ENCODE results near the gene B3GNT9. TPM values are rescaled to one million over a fixed set of nuclear protein-coding genes. Genes with fewer than 3 reads are reported as not detected.

B3GNT9 gene
- total and polyA plus RNA-seq, 3 experiments from 2014 or later, result 2.4 to 5.0 (median 2.7) TPM

GRCh38 chr16:67165121-67166078 is 14.6 kb upstream of the B3GNT9 start:
- Histone ChIP-seq H3K4me1 (ENCODE audit: insufficient read depth, low read length) (peaks cover 56% of the 10 kb centered on the region), H3K27me3 (ENCODE audit: insufficient read depth, low read length, poor library complexity, severe bottlenecking) (peaks cover 73% of the 10 kb centered on the region), H3K4me3 (ENCODE audit: low read length) (no peak overlapping the region), H3K9me3 (ENCODE audit: low read length) (no peaks in the 10 kb centered on the region), H3K27ac (ENCODE audit: low read depth, low read length) (no peak overlapping the region), H3K36me3 (ENCODE audit: insufficient read depth, low read length) (no peaks in the 10 kb centered on the region)
- Mint-ChIP-seq H3K4me1 (peaks cover 25 to 63% (median 31%) of the 10 kb centered on the region in 3 donors), H3K4me3 (peak overlapping the region in 4 of 7 donors; percentile 28 to 81 (median 46)), H3K9me3 (peaks cover 0 to 2% (median 0%) of the 10 kb centered on the region in 5 donors), H3K27me3 (peaks cover 59 to 66% of the 10 kb centered on the region in 2 donors), H3K27ac (no peak overlapping the region), H3K36me3 (no peaks in the 10 kb centered on the region)
- CTCF ChIA-PET, result interaction anchor here (3.4 to 17.6 kb wide), 3 partner anchors 10 to 20 kb away, joined by 22 to 205 read pairs (median 80); partner anchors contain the start of genes B3GNT9, EXOC3L1 and MATCAP1
- POLR2A ChIA-PET, result interaction anchor here (1.0 kb wide), 1 partner anchor 10 kb away, joined by 4 read pairs; no protein-coding TSS in a partner anchor
- DNase-seq, result no peak

- H3K27ac Mint-ChIP-seq, result peak within 1 kb of the TSS in 2 of 8 donors; percentile 48 to 53
- peaks cover 0 to 2% (median 0%) of the 10 kb centered on the region in 5 donors for H3K9me3 Mint-ChIP-seq
- peaks cover 0 to 4% (median 0%) of the 10 kb centered on the region in 3 donors for H3K36me3 Mint-ChIP-seq
- CTCF ChIA-PET, result interaction anchor here (3.4 to 17.6 kb wide), 3 partner anchors 10 to 21 kb away, joined by 22 to 205 read pairs (median 80); partner anchors contain the start of genes B3GNT9, EXOC3L1 and MATCAP1
- H3K27me3 Mint-ChIP-seq, result peaks cover 58 to 60% of the 10 kb centered on the region in 2 donors
- Histone ChIP-seq H3K27me3 (ENCODE audit: insufficient read depth, low read length, poor library complexity, severe bottlenecking) (peaks cover 67% of the 10 kb centered on the region), H3K36me3 (ENCODE audit: insufficient read depth, low read length) (no peaks in the 10 kb centered on the region), H3K4me3 (ENCODE audit: low read length) (peak within 1 kb of the TSS; percentile 32), H3K27ac (ENCODE audit: low read depth, low read length) (peak within 1 kb of the TSS; percentile 24), H3K9me3 (ENCODE audit: low read length) (no peaks in the 10 kb centered on the region), H3K4me1 (ENCODE audit: insufficient read depth, low read length) (peaks cover 54% of the 10 kb centered on the region)
- peak within 1 kb of the TSS; percentile 50 to 81 (median 64) for H3K4me3 Mint-ChIP-seq
- POLR2A ChIA-PET, result interaction anchor here (1.0 kb wide), 1 partner anchor 10 kb away, joined by 4 read pairs; no protein-coding TSS in a partner anchor
- peaks cover 21 to 61% (median 25%) of the 10 kb centered on the region in 3 donors for H3K4me1 Mint-ChIP-seq
- no peak for DNase-seq
Measured at GRCh38 chr16:67164599-67165061, 13.8 kb upstream of the B3GNT9 start, which contains the start of gene HSF4. Gene HSF4, plus strand, starts transcription at chr16:67164745. Its CDS starts 67 bp downstream, at chr16:67164812.

GRCh38 chr16:67163999-67164558 is 13.3 kb upstream of the B3GNT9 start:
- Histone ChIP-seq H3K9me3 (ENCODE audit: low read length) (no peaks in the 10 kb centered on the region), H3K4me1 (ENCODE audit: insufficient read depth, low read length) (peaks cover 52% of the 10 kb centered on the region), H3K27ac (ENCODE audit: low read depth, low read length) (peak overlapping the region; percentile 24), H3K4me3 (ENCODE audit: low read length) (no peak overlapping the region), H3K27me3 (ENCODE audit: insufficient read depth, low read length, poor library complexity, severe bottlenecking) (peaks cover 62% of the 10 kb centered on the region), H3K36me3 (ENCODE audit: insufficient read depth, low read length) (no peaks in the 10 kb centered on the region)
- DNase-seq, result no peak
- ChIA-PET CTCF (interaction anchor here (0.7 to 17.6 kb wide), 4 partner anchors 11 to 147 kb away, joined by 3 to 205 read pairs (median 51); partner anchors contain the start of genes B3GNT9, EXOC3L1 and MATCAP1), POLR2A (interaction anchor here (0.7 to 2.6 kb wide), 3 partner anchors 11 to 774 kb away, joined by 3 to 9 read pairs (median 4); partner anchors contain the start of gene B3GNT9)
- H3K4me1 Mint-ChIP-seq, result peaks cover 20 to 56% (median 24%) of the 10 kb centered on the region in 3 donors
- H3K9me3 Mint-ChIP-seq, result peaks cover 0 to 2% (median 0%) of the 10 kb centered on the region in 5 donors
- peak overlapping the region; percentile 38 to 78 (median 64) for H3K4me3 Mint-ChIP-seq
- H3K36me3 Mint-ChIP-seq, result peaks cover 0 to 9% (median 0%) of the 10 kb centered on the region in 3 donors
- H3K27me3 Mint-ChIP-seq, result peaks cover 53 to 60% of the 10 kb centered on the region in 2 donors
- H3K27ac Mint-ChIP-seq, result peak overlapping the region in 2 of 8 donors; percentile 48 to 53

- H3K27me3 Mint-ChIP-seq, result peaks cover 52 to 54% of the 10 kb centered on the region in 2 donors
- H3K4me3 ChIP-seq (ENCODE audit: low read length), result peak overlapping the region; percentile 32
- no peak overlapping the region for H3K27ac ChIP-seq (ENCODE audit: low read depth, low read length)
- peak in 3 of 5 donors; percentile 10 to 54 (median 25) for DNase-seq
- H3K27ac Mint-ChIP-seq, result peak overlapping the region in 1 of 8 donors; percentile 48
- H3K36me3 ChIP-seq (ENCODE audit: insufficient read depth, low read length), result no peaks in the 10 kb centered on the region
- peaks cover 0 to 2% (median 0%) of the 10 kb centered on the region in 5 donors for H3K9me3 Mint-ChIP-seq
- H3K36me3 Mint-ChIP-seq, result peaks cover 0 to 13% (median 0%) of the 10 kb centered on the region in 3 donors
- peaks cover 25 to 62% (median 30%) of the 10 kb centered on the region in 3 donors for H3K4me1 Mint-ChIP-seq
- H3K27me3 ChIP-seq (ENCODE audit: insufficient read depth, low read length, poor library complexity, severe bottlenecking), result peaks cover 55% of the 10 kb centered on the region
- peak overlapping the region; percentile 41 to 78 (median 60) for H3K4me3 Mint-ChIP-seq
- no peaks in the 10 kb centered on the region for H3K9me3 ChIP-seq (ENCODE audit: low read length)
- ChIA-PET CTCF (interaction anchor here (0.7 to 17.6 kb wide), 7 partner anchors 10 to 146 kb away, joined by 3 to 205 read pairs (median 5); partner anchors contain the start of genes B3GNT9, CBFB, EXOC3L1 and MATCAP1), POLR2A (interaction anchor here (0.7 to 2.6 kb wide), 5 partner anchors 11 to 775 kb away, joined by 3 to 9 read pairs (median 3); partner anchors contain the start of gene B3GNT9)
- peaks cover 56% of the 10 kb centered on the region for H3K4me1 ChIP-seq (ENCODE audit: insufficient read depth, low read length)
Measured at GRCh38 chr16:67163164-67163998, 12.6 kb upstream of the B3GNT9 start.

GRCh38 chr16:67162506-67163163 is 11.8 kb upstream of the B3GNT9 start:
- Mint-ChIP-seq H3K4me3 (peak overlapping the region in 4 of 7 donors; percentile 35 to 66 (median 55)), H3K27ac (peak overlapping the region in 1 of 8 donors; percentile 36), H3K36me3 (peaks cover 0 to 13% (median 0%) of the 10 kb centered on the region in 3 donors), H3K4me1 (peaks cover 30 to 67% (median 37%) of the 10 kb centered on the region in 3 donors), H3K27me3 (peaks cover 47 to 48% of the 10 kb centered on the region in 2 donors), H3K9me3 (no peaks in the 10 kb centered on the region)
- Histone ChIP-seq H3K36me3 (ENCODE audit: insufficient read depth, low read length) (no peaks in the 10 kb centered on the region), H3K27me3 (ENCODE audit: insufficient read depth, low read length, poor library complexity, severe bottlenecking) (peaks cover 49% of the 10 kb centered on the region), H3K27ac (ENCODE audit: low read depth, low read length) (no peak overlapping the region), H3K9me3 (ENCODE audit: low read length) (no peaks in the 10 kb centered on the region), H3K4me1 (ENCODE audit: insufficient read depth, low read length) (peaks cover 63% of the 10 kb centered on the region), H3K4me3 (ENCODE audit: low read length) (peak overlapping the region; percentile 32)
- CTCF ChIA-PET, result interaction anchor here (0.7 to 17.6 kb wide), 6 partner anchors 9 to 145 kb away, joined by 3 to 205 read pairs (median 14); partner anchors contain the start of genes B3GNT9, CBFB, EXOC3L1 and MATCAP1
- DNase-seq, result no peak
- POLR2A ChIA-PET, result interaction anchor here (0.7 to 2.6 kb wide), 4 partner anchors 11 to 133 kb away, joined by 3 to 9 read pairs (median 3); partner anchors contain the start of gene B3GNT9

- H3K36me3 Mint-ChIP-seq, result peaks cover 0 to 13% (median 0%) of the 10 kb centered on the region in 3 donors
- no peak for DNase-seq
- Histone ChIP-seq H3K9me3 (ENCODE audit: low read length) (no peaks in the 10 kb centered on the region), H3K27ac (ENCODE audit: low read depth, low read length) (no peak overlapping the region), H3K4me3 (ENCODE audit: low read length) (peak overlapping the region; percentile 95), H3K4me1 (ENCODE audit: insufficient read depth, low read length) (peaks cover 73% of the 10 kb centered on the region), H3K36me3 (ENCODE audit: insufficient read depth, low read length) (no peaks in the 10 kb centered on the region), H3K27me3 (ENCODE audit: insufficient read depth, low read length, poor library complexity, severe bottlenecking) (peaks cover 40% of the 10 kb centered on the region)
- H3K27ac Mint-ChIP-seq, result peak overlapping the region in 1 of 8 donors; percentile 36
- CTCF ChIA-PET, result interaction anchor here (1.8 to 17.6 kb wide), 5 partner anchors 8 to 24 kb away, joined by 9 to 205 read pairs (median 22); partner anchors contain the start of genes B3GNT9, EXOC3L1, MATCAP1 and NOL3
- H3K27me3 Mint-ChIP-seq, result peaks cover 38 to 42% of the 10 kb centered on the region in 2 donors
- no peaks in the 10 kb centered on the region for H3K9me3 Mint-ChIP-seq
- peaks cover 40 to 74% (median 47%) of the 10 kb centered on the region in 3 donors for H3K4me1 Mint-ChIP-seq
- H3K4me3 Mint-ChIP-seq, result peak overlapping the region in 4 of 7 donors; percentile 19 to 66 (median 40)
- POLR2A ChIA-PET, result interaction anchor here (0.6 to 2.6 kb wide), 3 partner anchors 10 to 51 kb away, joined by 3 to 9 read pairs (median 3); partner anchors contain the start of gene B3GNT9
Measured at GRCh38 chr16:67161595-67162058, 10.8 kb upstream of the B3GNT9 start.
